SH-SY5Y (cell line): ENCODE results near the gene POU2F2.

ENCODE experiments used
- GATA2 ChIP-seq: IDR thresholded peaks from 2 replicates; pipeline ENCODE4 v1.6.1; 2011; ENCODE audit warnings: mild to moderate bottlenecking, low read depth, low read length
- GATA3 ChIP-seq: IDR thresholded peaks from 2 replicates; pipeline ENCODE4 v1.6.1; 2011; ENCODE audit warnings: low read depth, mild to moderate bottlenecking, low read length, moderate library complexity

- TF ChIP-seq GATA2 = no peak
- no peak for TF ChIP-seq GATA3
Observed at GRCh38 chr19:42099336-42099925, 32.8 kb downstream of the POU2F2 start.
